ENCODE results near the gene MEAK7. TPM values are rescaled to one million over a fixed set of nuclear protein-coding genes. Genes with fewer than 3 reads are reported as not detected.
"Not testable (repeated sequence)": the region's sequence is repeated elsewhere in the genome, so short reads cannot be mapped to it uniquely, and the experiment has no call there.

Gene MEAK7
- total RNA-seq, 1 experiment from 2014 or later = 5.3 TPM

DNA sequence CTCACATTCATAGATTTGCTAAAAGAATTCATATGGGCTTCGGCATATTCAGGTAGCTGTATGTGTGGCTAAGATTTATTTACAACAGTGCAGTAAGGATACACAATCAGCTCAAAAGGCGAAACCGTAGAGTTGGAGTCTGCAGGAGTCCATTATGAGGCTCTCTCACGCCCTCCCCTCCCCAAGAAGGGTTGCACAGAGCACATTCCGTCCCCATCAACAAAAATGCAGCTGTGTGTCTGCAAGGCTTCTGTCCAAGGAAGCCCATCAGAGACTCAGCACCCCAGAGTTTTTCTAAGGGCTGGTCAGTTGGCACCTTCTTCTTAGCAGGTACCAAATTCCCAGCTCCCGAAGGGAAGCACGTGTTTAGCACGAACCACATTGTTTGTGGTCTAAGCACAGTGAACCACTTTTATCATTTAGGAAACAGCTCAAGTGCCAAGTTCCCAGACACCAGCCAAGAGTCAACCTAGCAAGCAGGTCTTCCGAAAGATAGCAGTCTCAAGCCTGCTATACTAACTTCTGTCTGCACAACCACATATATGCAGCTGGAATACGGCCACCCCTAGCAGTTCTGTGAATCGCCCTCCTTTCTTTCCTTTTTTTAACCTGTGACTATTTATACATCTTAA, 28.5 kb upstream of the MEAK7 start:
- no peak for DNase-seq (ENCODE audit: low spot score)

DNA sequence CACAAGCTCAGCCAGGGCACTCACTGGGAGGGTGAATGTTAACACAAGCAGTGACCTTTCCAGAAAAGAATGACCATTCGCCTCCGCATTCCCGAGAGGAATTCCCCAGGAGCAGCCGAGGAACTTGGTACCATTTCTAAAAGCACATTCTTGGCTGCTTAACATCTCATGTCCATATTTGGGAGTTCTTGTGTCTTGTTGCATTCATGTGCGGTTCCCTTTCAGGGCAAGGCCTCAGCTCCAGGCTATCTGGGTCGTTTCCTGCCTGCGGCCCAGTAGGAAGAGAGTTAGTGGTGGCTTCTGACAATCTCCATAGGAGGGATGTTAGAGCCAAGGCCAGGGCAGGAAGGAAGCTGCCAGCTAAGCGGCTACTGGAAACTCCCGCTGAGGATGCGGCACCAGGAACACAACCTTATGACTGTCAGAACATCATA, 27.8 kb upstream of the MEAK7 start:
- DNase-seq (ENCODE audit: low spot score) = peak; percentile 96

DNA sequence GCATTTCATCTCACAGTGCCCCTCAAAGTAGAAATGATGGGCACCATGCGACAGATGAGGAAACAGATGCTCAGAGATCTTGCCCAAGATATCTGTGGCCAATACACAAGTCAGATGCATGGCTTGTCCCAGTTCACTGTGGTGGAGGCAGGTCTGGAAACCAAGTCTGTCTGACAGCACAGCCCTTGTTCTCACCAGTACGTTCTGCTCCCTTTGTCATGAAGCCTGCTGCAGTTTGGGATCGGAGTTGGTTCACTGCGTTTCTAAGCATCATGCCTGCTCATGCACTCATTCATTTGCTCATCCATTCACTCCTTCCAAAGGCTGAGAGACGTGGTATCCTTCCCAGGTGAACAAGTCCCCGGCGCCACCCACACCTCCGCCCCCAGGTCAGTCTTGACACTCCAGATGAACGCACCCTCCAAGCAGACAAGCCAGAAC, 27.2 kb upstream of the MEAK7 start:
- DNase-seq (ENCODE audit: low spot score) = no peak

DNA sequence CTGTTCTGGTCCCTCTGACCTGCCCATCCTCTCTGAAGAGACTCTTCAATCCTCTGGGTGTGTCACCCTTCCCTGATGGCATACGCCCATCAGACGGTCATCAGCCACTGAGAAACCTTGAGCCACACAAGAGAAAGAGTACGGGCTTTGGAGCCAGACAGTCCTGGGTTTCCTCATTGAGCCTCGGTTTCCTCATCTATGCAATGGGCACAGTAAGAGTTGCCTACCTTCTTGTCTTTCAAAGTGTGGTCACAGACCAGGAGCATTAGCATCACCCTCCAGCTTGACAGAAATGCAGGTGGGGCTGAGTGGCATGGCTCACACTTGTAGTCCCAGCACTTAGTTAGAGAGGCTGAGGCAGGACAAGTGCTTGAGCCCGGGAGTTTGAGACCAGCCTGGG, 26.1 kb upstream of the MEAK7 start:
- no peak for DNase-seq (ENCODE audit: low spot score)

DNA sequence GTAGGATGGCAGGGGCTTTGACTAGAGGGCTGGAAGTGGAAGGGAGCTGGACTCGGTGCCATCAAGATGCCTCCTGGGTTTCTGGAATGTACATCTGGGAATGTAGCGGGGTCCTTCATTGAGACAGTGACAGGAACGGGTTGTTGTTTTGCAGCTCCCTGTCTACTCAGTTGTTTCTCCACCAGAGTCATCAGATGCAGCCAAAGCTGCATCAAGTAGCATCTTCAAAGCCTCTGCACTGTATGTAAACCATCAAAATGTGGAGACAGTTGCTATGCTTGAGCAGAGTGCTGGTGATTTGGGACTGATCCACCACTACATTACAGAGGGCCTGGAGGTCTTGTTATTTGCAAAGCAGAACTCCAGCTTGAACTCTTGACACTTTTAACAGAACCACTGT, 25.1 kb upstream of the MEAK7 start:
- DNase-seq (ENCODE audit: low spot score) = no peak

DNA sequence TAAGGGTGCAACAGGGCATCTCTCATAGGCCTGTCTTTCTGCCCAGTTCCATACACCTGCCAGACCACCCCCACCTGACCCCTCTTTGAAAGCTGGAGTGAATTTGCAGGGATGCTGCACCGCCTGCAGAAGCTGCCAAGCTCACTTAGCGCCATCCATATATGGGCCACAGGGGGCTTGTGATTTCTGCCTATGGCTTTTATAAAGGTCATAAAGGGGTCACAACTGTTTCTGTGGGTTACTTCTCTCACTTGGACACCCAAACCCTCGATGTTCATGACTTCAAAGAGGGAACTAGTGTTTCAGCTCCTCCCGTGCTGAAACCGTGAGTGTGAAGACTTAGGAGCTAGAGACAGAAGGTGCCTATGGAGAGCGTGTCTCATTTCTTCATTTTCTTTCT, 23.9 kb upstream of the MEAK7 start:
- no peak for DNase-seq (ENCODE audit: low spot score)

DNA sequence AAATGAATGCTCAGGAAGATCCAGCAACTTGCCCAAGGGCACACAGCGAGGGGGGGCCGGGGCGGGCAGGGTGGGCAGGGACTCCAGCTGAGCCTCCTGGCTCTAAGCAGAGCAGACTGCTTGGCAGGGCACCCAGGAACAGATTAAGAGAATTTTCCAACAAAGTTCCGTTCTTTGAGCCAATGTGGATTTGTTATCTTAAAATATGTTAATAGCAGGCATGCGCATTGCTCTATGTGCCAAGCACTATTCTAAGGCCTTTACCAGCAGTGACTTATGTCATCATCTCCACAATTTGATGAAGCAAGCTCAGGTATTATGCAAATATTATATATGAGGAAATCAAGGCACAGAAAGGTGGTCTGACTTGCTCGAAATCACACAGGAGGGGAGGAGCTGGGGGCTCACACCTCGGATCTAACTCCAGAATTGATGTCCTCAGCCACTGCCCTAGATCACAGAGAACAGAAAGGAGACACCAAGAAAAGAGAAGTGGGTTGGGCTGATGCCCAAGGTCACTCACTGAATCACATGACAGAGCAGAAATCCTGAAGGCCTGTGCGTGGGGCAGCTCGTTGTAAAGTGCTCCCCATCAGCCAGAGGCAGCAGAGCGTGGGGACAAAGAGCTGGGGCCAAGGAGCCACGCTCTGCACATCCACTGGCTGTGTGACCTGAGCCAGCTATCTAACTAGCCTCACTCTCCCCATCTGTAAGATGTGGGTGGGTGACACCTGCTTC, 23.2 kb upstream of the MEAK7 start:
- DNase-seq (ENCODE audit: low spot score) = no peak

DNA sequence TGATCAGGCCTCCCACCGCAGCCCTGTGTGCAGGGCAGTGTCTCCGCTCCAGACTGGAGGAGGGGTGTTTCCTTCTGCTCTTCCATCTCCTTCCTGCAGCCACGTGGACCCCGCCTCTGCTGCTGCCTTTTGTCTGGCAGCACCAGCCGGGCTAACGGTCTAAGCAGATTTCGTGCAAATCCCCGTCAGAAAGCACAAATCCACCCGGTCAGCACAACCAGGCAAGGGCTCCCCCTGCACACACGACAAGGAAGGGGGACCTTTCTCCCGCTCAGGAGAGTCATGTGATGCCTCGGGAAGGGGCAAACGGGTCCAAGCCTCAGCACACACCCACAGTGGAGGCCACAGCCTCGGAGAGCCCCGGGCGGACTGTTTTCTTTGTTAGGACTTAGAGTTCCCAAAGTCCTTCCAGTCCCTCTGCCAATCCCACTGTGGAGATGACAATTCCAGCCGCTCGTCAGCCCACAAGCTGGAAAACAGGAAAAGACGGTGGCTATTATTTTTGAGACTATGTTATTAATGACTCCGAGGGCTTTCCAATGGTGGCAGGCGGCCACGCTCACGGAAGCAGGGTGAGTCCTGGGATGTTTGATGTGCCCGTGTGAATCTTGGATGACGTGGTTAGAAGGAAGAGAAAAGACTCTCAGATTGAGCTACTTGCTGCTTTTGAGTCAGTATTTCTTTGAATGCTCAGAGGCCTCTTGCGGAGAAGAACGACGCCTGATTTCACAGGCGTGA, 22.5 kb upstream of the MEAK7 start:
- no peak for DNase-seq (ENCODE audit: low spot score)

DNA sequence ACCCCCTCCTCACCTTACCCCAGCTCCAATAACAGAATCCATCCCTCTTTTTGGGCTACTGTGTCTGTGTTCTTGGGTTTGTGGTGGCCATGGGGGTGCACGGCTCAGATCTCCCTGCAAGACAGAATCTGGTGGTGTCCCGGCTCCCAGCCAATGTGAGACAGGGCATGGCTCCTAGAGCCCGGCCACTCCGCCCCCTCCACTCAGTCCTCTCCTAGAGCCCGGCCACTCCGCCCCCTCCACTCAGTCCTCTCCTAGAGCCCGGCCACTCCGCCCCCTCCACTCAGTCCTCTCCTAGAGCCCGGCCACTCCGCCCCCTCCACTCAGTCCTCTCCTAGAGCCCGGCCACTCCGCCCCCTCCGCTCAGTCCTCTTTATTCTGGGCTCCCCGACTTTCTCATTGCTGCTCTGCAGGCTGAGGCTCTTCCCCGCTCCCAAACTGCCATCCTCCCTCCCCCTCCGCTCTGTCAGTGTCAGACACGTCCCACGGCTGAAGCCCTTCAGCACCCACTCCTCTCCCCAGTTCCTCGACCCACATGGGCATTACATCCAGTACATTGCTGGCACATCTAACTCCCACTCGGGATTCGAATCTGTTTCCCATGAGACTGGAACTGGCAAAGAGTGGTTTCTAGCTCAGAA, 20.6 kb upstream of the MEAK7 start:
- not testable (repeated sequence) for DNase-seq (ENCODE audit: low spot score)

DNA sequence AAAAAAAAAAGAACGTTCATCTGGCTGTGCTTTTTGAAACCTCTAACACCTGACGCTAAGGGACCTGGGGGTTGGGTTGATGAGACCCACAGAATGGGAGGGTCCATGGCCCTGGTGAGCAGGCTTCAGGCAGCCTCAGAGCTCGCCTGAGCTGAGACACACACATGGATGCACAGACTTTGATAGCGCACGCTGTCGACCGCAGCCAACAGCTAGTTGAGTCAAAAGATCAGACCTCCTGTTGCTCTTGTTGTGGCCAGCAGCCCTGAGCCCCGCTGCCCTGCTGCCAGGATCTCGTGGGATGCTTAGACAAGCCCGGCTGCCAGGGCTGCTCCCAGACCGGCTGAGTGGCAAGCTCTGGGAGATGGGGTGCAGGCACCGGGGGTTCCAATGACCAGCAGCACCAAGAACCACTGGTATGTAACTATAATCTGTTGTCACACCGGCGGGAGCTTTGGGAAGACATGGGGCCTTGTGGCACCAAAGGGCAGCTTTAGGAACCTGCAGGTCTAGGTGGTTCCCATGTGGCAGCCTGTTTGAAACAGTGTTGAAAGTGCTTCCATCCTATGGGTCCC, 20.0 kb upstream of the MEAK7 start:
- no peak for DNase-seq (ENCODE audit: low spot score)

DNA sequence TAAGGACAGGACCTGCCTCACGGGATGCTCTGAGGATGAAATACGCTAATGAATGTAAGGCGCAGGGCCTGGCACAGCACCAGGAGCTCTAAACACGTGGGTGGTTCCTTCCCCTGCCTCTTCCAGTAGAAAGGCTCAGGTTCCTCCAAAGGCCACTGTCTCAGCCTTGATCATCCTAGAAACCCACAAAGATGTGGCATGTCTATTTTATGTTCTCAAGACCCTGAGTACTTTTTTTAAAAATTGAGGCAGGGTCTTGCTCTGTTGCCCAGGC, 17.0 kb upstream of the MEAK7 start:
- DNase-seq (ENCODE audit: low spot score) = no peak

DNA sequence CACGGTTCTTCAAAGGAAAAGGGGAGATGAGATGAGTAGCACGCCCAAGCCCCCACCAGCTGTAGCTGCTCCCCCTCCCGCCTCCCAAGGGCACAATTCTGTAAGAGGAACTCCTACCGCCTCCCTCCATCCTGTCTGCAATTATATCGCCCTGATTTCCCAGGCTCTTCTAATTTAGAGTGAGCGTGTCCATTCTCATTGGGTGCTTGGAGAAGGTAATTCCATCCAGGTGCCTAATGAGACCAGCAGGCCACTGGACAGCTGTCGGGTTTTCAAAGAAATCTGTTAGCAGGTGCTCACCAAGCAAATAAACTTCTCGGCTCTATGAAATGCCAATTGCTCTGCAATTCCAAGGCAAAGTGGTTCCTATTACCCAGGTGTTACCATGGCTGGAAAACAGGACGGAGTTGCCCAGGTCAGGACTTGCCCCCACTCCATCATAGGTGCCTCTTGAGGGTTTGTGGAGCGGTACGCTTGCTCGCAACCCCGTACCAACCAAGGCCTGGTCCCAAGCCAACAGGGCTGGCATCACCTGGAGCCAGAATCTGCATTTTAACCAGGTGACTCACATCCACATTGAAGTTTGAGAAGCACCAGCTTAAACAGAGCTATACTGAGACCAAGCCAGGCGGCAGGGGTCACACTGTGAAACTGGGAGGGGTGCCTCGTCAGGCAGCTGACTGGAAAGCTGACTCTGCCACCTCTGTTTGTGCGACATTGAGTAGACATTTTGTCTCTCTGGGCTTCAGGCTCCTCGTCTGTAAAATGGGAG, 16.5 kb upstream of the MEAK7 start:
- DNase-seq (ENCODE audit: low spot score) = no peak

DNA sequence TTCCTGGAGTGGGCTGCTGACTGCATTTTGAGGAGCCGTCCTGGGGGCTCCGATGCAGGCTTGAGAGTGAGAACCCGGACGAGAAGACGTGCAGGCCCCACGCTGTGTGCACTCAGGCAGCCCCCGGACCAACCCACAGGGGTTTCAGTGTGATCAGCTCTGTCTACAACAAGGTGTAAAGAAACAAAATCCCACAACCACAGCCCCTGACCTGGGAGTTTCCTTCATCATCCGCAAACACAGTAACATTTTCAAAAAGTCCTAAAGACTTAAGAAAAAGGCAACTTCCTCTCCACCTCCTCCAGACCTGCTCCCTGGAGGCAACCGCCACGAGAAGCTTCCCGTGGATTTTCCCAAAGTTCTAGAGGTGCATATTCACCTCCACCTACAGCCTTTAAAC, 15.4 kb upstream of the MEAK7 start:
- DNase-seq (ENCODE audit: low spot score) = no peak

DNA sequence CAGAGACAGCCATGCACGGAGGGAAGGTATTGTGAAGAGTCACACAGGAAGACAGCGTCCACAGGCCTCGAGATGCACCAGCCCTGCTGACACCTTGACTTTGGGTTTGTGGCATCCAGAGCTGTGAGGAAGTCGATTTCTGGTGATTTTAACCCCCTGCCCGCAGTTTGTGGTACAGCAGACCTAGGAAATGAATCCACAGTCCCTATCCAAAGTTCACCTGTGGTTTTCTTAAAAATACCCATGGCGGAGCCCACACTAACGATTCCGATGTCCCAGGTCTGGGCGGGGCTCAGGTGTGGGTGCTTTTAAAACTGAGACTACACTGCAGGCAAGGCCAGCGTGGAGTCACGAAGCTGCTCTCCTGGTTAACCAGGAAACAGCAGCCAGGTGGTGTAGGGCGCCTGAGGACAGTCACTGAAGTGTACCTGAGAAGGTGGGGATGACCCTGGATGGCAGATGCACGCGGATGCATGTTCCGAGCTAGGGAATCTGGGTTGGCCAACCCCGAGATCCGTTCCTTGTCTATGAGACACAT, 14.4 kb upstream of the MEAK7 start:
- DNase-seq (ENCODE audit: low spot score) = no peak

DNA sequence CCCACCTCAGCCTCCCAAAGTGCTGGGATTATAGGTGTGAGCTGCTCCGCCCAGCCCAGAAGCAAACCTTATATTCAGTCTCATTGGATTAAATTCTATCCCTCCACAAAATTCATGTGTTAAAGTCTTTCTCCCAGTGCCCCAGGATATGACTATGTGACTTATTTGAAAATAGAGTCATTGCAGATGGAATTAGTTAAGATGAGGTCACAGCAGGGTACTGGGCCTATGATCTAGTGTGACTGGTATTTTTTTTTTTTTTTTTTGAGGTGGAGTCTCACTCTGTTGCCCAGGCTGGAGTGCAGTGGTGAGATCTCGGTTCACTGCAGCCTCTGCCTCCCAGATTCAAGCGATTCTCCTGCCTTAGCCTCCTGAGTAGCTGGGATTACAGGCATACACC, 13.8 kb upstream of the MEAK7 start:
- not testable (repeated sequence) for DNase-seq (ENCODE audit: low spot score)

DNA sequence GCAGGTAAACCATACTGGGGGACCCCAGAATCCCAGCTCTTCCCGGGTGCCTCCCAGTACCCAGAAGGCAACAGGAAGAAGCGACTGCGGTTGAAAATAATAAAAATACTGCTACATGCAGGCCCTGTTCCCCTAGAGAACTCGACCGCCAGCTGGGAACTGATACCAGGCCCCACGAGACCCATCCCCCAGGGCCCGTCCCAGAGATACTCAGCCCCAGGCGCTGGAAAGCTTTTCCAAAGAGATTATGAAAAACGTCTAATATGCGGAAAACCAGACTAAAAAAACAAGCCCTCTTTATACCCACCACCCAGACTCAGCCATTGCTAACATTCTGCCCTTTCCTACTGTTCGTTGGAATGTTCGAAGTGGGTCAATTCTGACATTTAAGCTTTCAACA, 12.9 kb upstream of the MEAK7 start:
- no peak for DNase-seq (ENCODE audit: low spot score)

DNA sequence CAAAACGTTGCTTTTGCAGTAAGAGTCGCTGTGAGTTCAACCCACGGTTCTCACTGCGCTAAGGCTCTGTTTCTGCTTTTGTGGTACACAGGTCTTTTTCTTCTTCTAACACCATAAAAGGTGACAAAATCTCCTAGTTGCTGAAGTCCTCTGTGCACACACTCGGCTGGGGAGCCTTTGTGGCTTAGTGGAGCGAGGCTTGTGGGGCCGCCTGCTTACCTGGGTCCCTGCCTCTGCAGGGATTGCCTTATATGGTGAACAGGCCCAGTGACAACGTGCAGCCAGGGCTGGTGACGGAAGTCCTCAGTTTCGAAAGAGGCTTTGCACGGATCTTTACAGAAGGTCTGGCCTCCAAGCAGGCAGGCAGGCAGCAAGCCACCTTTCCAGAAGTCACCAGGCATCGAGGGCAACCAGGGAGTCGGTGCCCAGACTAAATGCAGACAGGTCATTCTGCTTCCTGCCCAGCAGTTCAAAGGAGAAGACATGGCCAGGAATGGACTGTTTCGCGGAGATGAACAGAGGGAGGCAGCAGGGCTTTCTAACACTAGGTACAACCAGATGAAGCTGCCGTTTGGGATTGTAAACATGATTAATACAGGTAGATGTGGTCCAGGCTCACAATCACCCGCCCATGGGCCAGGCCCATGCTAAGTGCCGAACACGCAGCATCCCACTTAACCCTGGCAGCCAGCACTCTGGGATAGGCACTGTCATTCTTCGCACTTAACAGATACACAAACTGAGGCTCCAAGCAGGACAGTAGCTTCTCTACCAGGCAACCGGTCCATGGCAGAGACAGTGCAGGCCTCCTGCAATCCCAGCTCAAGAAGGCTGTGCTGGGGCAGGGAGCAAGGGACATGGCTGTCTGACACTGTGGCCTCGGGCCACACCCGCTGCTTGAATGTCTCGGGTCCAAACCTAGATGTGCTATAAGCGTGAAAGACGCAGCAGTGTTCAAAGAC, 10.7 kb upstream of the MEAK7 start:
- DNase-seq (ENCODE audit: low spot score) = no peak

DNA sequence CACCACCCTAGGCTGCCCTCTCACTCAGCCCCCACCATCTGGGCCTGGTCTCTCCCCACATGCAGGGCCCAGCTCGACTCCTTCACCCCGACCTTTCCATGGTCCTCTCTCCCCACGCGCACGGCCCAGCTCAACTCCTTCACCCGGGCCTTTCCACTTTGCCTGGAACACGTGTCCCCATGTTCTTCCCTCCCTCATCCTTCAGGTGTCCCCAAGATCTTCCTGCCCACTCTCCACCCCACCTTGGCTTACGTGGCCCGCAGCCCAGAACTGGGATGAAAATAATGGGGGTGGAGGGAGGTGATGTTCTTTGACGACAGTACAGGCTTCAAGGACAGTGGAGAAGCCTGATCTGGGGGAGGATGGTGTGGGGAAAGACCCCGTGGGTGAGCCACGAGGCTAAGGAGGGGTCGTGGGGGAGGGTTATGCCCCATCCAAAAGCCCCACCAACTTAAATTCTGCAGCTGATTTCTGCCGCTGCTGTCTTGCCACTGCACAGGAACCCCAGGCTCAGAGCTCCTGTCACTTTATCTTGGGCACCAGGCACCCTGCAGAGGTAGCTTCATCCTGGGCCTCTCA, 9.9 kb upstream of the MEAK7 start:
- no peak for DNase-seq (ENCODE audit: low spot score)

DNA sequence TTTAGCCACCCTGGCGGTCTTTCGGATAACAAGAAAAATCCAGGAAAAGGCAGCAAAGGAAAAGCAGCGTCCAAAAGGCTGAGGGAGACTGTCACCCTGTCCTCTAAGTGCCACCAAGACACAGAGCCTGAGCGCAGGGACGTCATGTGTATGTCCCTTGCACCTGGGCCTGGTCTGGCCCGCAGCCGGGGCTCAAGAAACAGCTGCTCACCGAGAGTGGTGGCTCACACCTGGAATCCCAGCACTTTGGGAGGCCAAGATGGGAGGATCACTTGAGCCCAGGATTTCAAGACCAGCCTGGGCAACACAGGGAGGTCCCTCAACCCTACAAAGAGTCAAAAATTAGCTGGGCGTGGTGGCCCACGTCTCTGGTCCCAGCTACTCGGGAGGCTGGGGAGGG, 9.2 kb upstream of the MEAK7 start:
- no peak for DNase-seq (ENCODE audit: low spot score)

DNA sequence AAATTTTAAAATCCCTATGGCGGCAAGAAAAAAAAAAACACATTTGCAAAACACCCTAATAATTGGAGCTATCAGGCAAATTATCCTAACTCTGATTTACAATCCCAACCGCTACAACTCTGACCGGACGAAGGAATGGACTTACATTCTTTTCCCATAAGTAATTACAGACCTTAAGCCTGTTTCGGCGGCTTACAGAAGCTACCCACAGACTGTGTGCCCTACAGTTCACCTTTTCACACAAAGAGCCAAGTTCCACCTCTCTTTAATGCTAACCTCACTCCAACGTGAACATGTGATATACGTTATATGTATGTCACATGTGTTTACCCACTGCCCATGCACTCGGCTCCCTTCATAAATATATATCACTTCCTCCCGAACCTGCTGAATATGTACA, 8.7 kb upstream of the MEAK7 start:
- DNase-seq (ENCODE audit: low spot score) = no peak

Measured in H4 (cell line).